MM.1S (cell line): ENCODE results near the gene CUL1.

Experiments
- DNase-seq: peaks from one replicate; pipeline ENCODE4 v3.0.0-alpha.2; 2015
- H2AFZ ChIP-seq: fragments of 300-600 bp; sonication (generic); 2 replicates; pipeline ENCODE4 v1.6.0; 2016; ENCODE audit warnings: antibody characterized with exemption, low read length
- H3F3A ChIP-seq: fragments of 300-600 bp; sonication (generic); 2 replicates; pipeline ENCODE4 v1.6.1; 2016; ENCODE audit warnings: mild to moderate bottlenecking, antibody characterized with exemption, low read length, moderate library complexity, mixed read lengths; ENCODE audit not compliant: insufficient read depth
- H3K27ac ChIP-seq: fragments of 300-600 bp; sonication (generic); 2 replicates; pipeline ENCODE4 v1.5.1; 2016; ENCODE audit warnings: mild to moderate bottlenecking, low read length
- H3K27me3 ChIP-seq: fragments of 300-600 bp; sonication (generic); replicated peaks from 2 replicates; pipeline ENCODE4 v1.6.0; 2016; ENCODE audit warnings: low read length; ENCODE audit not compliant: insufficient read depth
- H3K36me3 ChIP-seq: fragments of 300-600 bp; sonication (generic); replicated peaks from 2 replicates; pipeline ENCODE4 v1.6.1; 2016; ENCODE audit warnings: mild to moderate bottlenecking, low read length, mixed read lengths; ENCODE audit not compliant: insufficient read depth
- H3K4me1 ChIP-seq: fragments of 300-600 bp; sonication (generic); 2 replicates; pipeline ENCODE4 v1.6.1; 2016; ENCODE audit warnings: low read length, mixed read lengths
- H3K4me2 ChIP-seq: fragments of 300-600 bp; sonication (generic); 2 replicates; pipeline ENCODE4 v1.6.0; 2016; ENCODE audit warnings: low read depth, low read length
- H3K4me3 ChIP-seq: fragments of 300-600 bp; sonication (generic); 2 replicates; pipeline ENCODE4 v1.5.1; 2016; ENCODE audit warnings: low read length, mixed read lengths
- H3K79me2 ChIP-seq: fragments of 300-600 bp; sonication (generic); 2 replicates; pipeline ENCODE4 v1.6.1; 2016; ENCODE audit warnings: mixed run types, low read length, mixed read lengths
- H3K9ac ChIP-seq: fragments of 300-600 bp; sonication (generic); 2 replicates; pipeline ENCODE4 v1.6.1; 2016; ENCODE audit warnings: low read length, mixed read lengths
- H3K9me2 ChIP-seq: fragments of 300-600 bp; sonication (generic); replicated peaks from 2 replicates; pipeline ENCODE4 v1.6.1; 2016; ENCODE audit warnings: mild to moderate bottlenecking, low read length, mixed read lengths; ENCODE audit not compliant: insufficient read depth
- H3K9me3 ChIP-seq: fragments of 300-600 bp; sonication (generic); replicated peaks from 2 replicates; pipeline ENCODE4 v1.6.1; 2016; ENCODE audit warnings: mild to moderate bottlenecking, low read length, mixed read lengths; ENCODE audit not compliant: insufficient read depth
- H4K20me1 ChIP-seq: fragments of 300-600 bp; sonication (generic); 2 replicates; pipeline ENCODE4 v1.6.1; 2016; ENCODE audit warnings: mild to moderate bottlenecking, low read length, moderate library complexity, mixed read lengths; ENCODE audit not compliant: insufficient read depth
- CTCF ChIP-seq: fragments of 300-600 bp; sonication (generic); IDR thresholded peaks from 2 replicates; pipeline ENCODE4 v1.5.1; 2016; ENCODE audit warnings: antibody characterized with exemption, low read length, mixed read lengths
- EZH2 ChIP-seq: fragments of 300-600 bp; sonication (generic); optimal IDR thresholded peaks from 2 replicates; pipeline ENCODE3; 2017; ENCODE audit warnings: low read depth, mild to moderate bottlenecking, antibody characterized with exemption, low read length, mixed read lengths
- EZH2phosphoT487 ChIP-seq: fragments of 300-600 bp; sonication (generic); IDR thresholded peaks from 2 replicates; pipeline ENCODE4 v1.6.1; 2018; ENCODE audit warnings: antibody characterized with exemption, low read length

Gene CUL1

GRCh38 chr7:148693651-148694050 lies 5.1 kb upstream of the CUL1 start:
- no peak overlapping the region for H3K4me2 ChIP-seq
- H2AFZ ChIP-seq, result no peak overlapping the region
- no peaks in the 10 kb centered on the region for H3K36me3 ChIP-seq
- H3K27ac ChIP-seq, result no peak overlapping the region
- no peak overlapping the region for H3K4me3 ChIP-seq
- no peak for DNase-seq
- no peaks in the 10 kb centered on the region for H3K9me2 ChIP-seq
- no peak overlapping the region for H3K9ac ChIP-seq
- no peaks in the 10 kb centered on the region for H3K9me3 ChIP-seq
- peaks cover 11% of the 10 kb centered on the region for H3K79me2 ChIP-seq
- H4K20me1 ChIP-seq, result no peaks in the 10 kb centered on the region
- H3F3A ChIP-seq, result peaks cover 9% of the 10 kb centered on the region
- H3K27me3 ChIP-seq, result no peaks in the 10 kb centered on the region
- TF ChIP-seq EZH2phosphoT487 (no peak), CTCF (no peak), EZH2 (no peak)
- H3K4me1 ChIP-seq, result peaks cover 7% of the 10 kb centered on the region; the same call in 1 of the 2 replicates

GRCh38 chr7:148694631-148695030 lies 4.1 kb upstream of the CUL1 start:
- no peaks in the 10 kb centered on the region for H3K9me3 ChIP-seq
- H3K27ac ChIP-seq, result no peak overlapping the region
- H3K79me2 ChIP-seq, result peaks cover 18% of the 10 kb centered on the region
- H3K9ac ChIP-seq, result no peak overlapping the region
- no peaks in the 10 kb centered on the region for H4K20me1 ChIP-seq
- no peaks in the 10 kb centered on the region for H3K27me3 ChIP-seq
- peaks cover 7% of the 10 kb centered on the region; the same call in 1 of the 2 replicates for H3K4me1 ChIP-seq
- no peak overlapping the region for H3K4me3 ChIP-seq
- H3K36me3 ChIP-seq, result no peaks in the 10 kb centered on the region
- no peak for DNase-seq
- no peak overlapping the region for H2AFZ ChIP-seq
- no peak for TF ChIP-seq EZH2phosphoT487
- TF ChIP-seq EZH2, result no peak
- no peak for TF ChIP-seq CTCF
- no peaks in the 10 kb centered on the region for H3K9me2 ChIP-seq
- peaks cover 10% of the 10 kb centered on the region for H3F3A ChIP-seq
- H3K4me2 ChIP-seq, result no peak overlapping the region

- Histone ChIP-seq H3F3A (peaks cover 19% of the 10 kb centered on the region), H3K4me2 (no peak overlapping the region), H2AFZ (no peak overlapping the region), H4K20me1 (peaks cover 2% of the 10 kb centered on the region), H3K36me3 (no peaks in the 10 kb centered on the region), H3K27ac (no peak overlapping the region), H3K9me3 (no peaks in the 10 kb centered on the region), H3K9me2 (no peaks in the 10 kb centered on the region), H3K27me3 (no peaks in the 10 kb centered on the region), H3K79me2 (peaks cover 31% of the 10 kb centered on the region), H3K9ac (no peak overlapping the region), H3K4me1 (peaks cover 7% of the 10 kb centered on the region; the same call in 1 of the 2 replicates), H3K4me3 (no peak overlapping the region)
- DNase-seq, result no peak
- TF ChIP-seq CTCF (no peak), EZH2phosphoT487 (no peak), EZH2 (no peak)
Observed at GRCh38 chr7:148695953-148696352, 2.8 kb upstream of the CUL1 start.

GRCh38 chr7:148696787-148697186 lies 1.9 kb upstream of the CUL1 start:
- peaks cover 11% of the 10 kb centered on the region for H4K20me1 ChIP-seq
- H3K4me3 ChIP-seq, result no peak overlapping the region
- no peak overlapping the region for H3K4me2 ChIP-seq
- H3K27me3 ChIP-seq, result no peaks in the 10 kb centered on the region
- H3K4me1 ChIP-seq, result peaks cover 14% of the 10 kb centered on the region
- H3K9me3 ChIP-seq, result no peaks in the 10 kb centered on the region
- peaks cover 39% of the 10 kb centered on the region for H3K79me2 ChIP-seq
- no peaks in the 10 kb centered on the region for H3K36me3 ChIP-seq
- DNase-seq, result no peak
- no peaks in the 10 kb centered on the region for H3K9me2 ChIP-seq
- H3K9ac ChIP-seq, result no peak overlapping the region
- TF ChIP-seq EZH2 (no peak), EZH2phosphoT487 (no peak), CTCF (no peak)
- H2AFZ ChIP-seq, result no peak overlapping the region
- H3F3A ChIP-seq, result peaks cover 19% of the 10 kb centered on the region
- no peak overlapping the region for H3K27ac ChIP-seq
